Central memory CD8-positive, alpha-beta T cell (primary cell): ENCODE measurements around the gene MTIF2.
"Not testable (repeated sequence)": the region's sequence is repeated elsewhere in the genome, so short reads cannot be mapped to it uniquely, and the experiment has no call there.

Source experiments
- ATAC-seq: fragments of 150-1000 bp; cut with Tn5 transposase; replicated peaks from 2 replicates; pipeline ENCODE4 v1.10.0; 2022; ENCODE audit warnings: mild to moderate bottlenecking, moderate FRiP score, moderate number of reproducible peaks; ENCODE audit not compliant: poor library complexity, severe bottlenecking; ENCODE audit errors: extremely low read depth
- DNase-seq, 2 donors: peaks; one replicate each; pipeline ENCODE4 v3.0.0; 2021; ENCODE audit warnings: low spot score in 2 of 2
- H3K27ac Mint-ChIP-seq: one replicate; pipeline ENCODE4 v1.8.0; 2022; ENCODE audit warnings: low read depth, mild to moderate bottlenecking, moderate library complexity, mixed read lengths
- H3K27me3 Mint-ChIP-seq: one replicate; pipeline ENCODE4 v1.8.0; 2022; ENCODE audit warnings: mixed read lengths
- H3K36me3 Mint-ChIP-seq: one replicate; pipeline ENCODE4 v1.8.0; 2022; ENCODE audit warnings: mild to moderate bottlenecking, moderate library complexity, mixed read lengths; ENCODE audit not compliant: insufficient read depth
- H3K4me1 Mint-ChIP-seq: one replicate; pipeline ENCODE4 v1.8.0; 2022; ENCODE audit warnings: mixed read lengths
- H3K4me3 Mint-ChIP-seq: one replicate; pipeline ENCODE4 v1.8.0; 2022; ENCODE audit warnings: mild to moderate bottlenecking, moderate library complexity, mixed read lengths
- H3K9me3 Mint-ChIP-seq: one replicate; pipeline ENCODE4 v1.8.0; 2022; ENCODE audit warnings: mixed read lengths

The MTIF2 gene

GRCh38 chr2:55223958-55224760, 44.9 kb downstream of the MTIF2 start:
- ATAC-seq (no peak), DNase-seq (no peak)
- Mint-ChIP-seq H3K36me3 (peaks cover 13% of the 10 kb centered on the region), H3K4me3 (peak overlapping the region; percentile 74), H3K4me1 (peaks cover 37% of the 10 kb centered on the region), H3K27me3 (no peaks in the 10 kb centered on the region), H3K27ac (peak overlapping the region; percentile 83), H3K9me3 (peaks cover 4% of the 10 kb centered on the region)

- no peak for ATAC-seq
- Mint-ChIP-seq H3K36me3 (no peaks in the 10 kb centered on the region), H3K27me3 (no peaks in the 10 kb centered on the region), H3K4me3 (no peak overlapping the region), H3K4me1 (no peaks in the 10 kb centered on the region), H3K9me3 (no peaks in the 10 kb centered on the region), H3K27ac (no peak overlapping the region)
- DNase-seq, result no peak
Measured at GRCh38 chr2:55213822-55214221, 55.2 kb downstream of the MTIF2 start.

GRCh38 chr2:55204950-55205349, 64.1 kb downstream of the MTIF2 start:
- H3K9me3 Mint-ChIP-seq, result no peaks in the 10 kb centered on the region

GRCh38 chr2:55204536-55204935, 64.5 kb downstream of the MTIF2 start:
- Mint-ChIP-seq H3K36me3 (no peaks in the 10 kb centered on the region), H3K27ac (no peak overlapping the region), H3K4me1 (no peaks in the 10 kb centered on the region), H3K27me3 (no peaks in the 10 kb centered on the region), H3K4me3 (no peak overlapping the region), H3K9me3 (no peaks in the 10 kb centered on the region)
- DNase-seq (no peak), ATAC-seq (no peak)

More at GRCh38 chr2:55204950-55205349, 64.1 kb downstream of the MTIF2 start:
- DNase-seq (no peak), ATAC-seq (no peak)
- H3K4me3 Mint-ChIP-seq, result no peak overlapping the region
- H3K4me1 Mint-ChIP-seq, result no peaks in the 10 kb centered on the region
- H3K27me3 Mint-ChIP-seq, result no peaks in the 10 kb centered on the region
- no peak overlapping the region for H3K27ac Mint-ChIP-seq
- no peaks in the 10 kb centered on the region for H3K36me3 Mint-ChIP-seq

GRCh38 chr2:55200416-55200815, 68.6 kb downstream of the MTIF2 start:
- peaks cover 2% of the 10 kb centered on the region for H3K36me3 Mint-ChIP-seq
- H3K4me3 Mint-ChIP-seq, result no peak overlapping the region
- H3K9me3 Mint-ChIP-seq, result no peaks in the 10 kb centered on the region
- H3K27me3 Mint-ChIP-seq, result no peaks in the 10 kb centered on the region
- no peaks in the 10 kb centered on the region for H3K4me1 Mint-ChIP-seq
- H3K27ac Mint-ChIP-seq, result no peak overlapping the region
- no peak for DNase-seq
- no peak for ATAC-seq

- no peak for ATAC-seq
- Mint-ChIP-seq H3K4me1 (no peaks in the 10 kb centered on the region), H3K36me3 (peaks cover 2% of the 10 kb centered on the region), H3K4me3 (no peak overlapping the region), H3K27me3 (no peaks in the 10 kb centered on the region), H3K9me3 (no peaks in the 10 kb centered on the region), H3K27ac (no peak overlapping the region)
- DNase-seq, result no peak
Measured at GRCh38 chr2:55196526-55196925, 72.5 kb downstream of the MTIF2 start.

GRCh38 chr2:55191888-55192287, 77.1 kb downstream of the MTIF2 start:
- not testable (repeated sequence) for DNase-seq, H3K36me3 Mint-ChIP-seq, H3K4me1 Mint-ChIP-seq, H3K9me3 Mint-ChIP-seq, H3K27me3 Mint-ChIP-seq, H3K4me3 Mint-ChIP-seq, ATAC-seq, H3K27ac Mint-ChIP-seq

GRCh38 chr2:55186837-55187236, 82.2 kb downstream of the MTIF2 start:
- H3K36me3 Mint-ChIP-seq, H3K9me3 Mint-ChIP-seq, H3K27me3 Mint-ChIP-seq, H3K27ac Mint-ChIP-seq, DNase-seq, ATAC-seq, H3K4me3 Mint-ChIP-seq, H3K4me1 Mint-ChIP-seq: not testable (repeated sequence)
